Ammon's horn (tissue), 1 donor: ENCODE data around the gene CPA5.
"Not testable (repeated sequence)": the region's sequence is repeated elsewhere in the genome, so short reads cannot be mapped to it uniquely, and the experiment has no call there.

Experiments
- DNase-seq: peaks from one replicate; pipeline ENCODE4 v3.0.0-alpha.2; 2016; ENCODE audit warnings: low spot score

The CPA5 gene

DNA sequence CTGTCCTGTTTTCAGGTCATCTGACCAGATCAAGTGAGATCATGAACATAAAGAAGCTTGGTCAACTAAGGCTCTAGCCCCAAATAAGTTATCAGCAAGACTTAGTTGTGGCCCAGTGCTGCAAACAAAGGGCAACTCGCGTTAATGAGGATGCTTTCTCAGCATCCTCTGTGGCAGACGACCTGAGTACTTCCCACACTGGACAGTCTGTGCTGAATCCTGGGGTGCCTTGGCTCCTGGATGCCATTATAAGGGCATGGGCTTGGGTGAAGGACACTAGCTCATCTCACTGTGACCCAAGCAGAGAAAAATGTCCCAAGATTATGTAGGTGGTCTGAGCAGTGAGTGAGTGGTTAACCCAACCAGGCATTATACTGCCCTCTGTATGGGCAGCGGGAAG lies 13.9 kb downstream of the CPA5 start:
- no peak for DNase-seq

DNA sequence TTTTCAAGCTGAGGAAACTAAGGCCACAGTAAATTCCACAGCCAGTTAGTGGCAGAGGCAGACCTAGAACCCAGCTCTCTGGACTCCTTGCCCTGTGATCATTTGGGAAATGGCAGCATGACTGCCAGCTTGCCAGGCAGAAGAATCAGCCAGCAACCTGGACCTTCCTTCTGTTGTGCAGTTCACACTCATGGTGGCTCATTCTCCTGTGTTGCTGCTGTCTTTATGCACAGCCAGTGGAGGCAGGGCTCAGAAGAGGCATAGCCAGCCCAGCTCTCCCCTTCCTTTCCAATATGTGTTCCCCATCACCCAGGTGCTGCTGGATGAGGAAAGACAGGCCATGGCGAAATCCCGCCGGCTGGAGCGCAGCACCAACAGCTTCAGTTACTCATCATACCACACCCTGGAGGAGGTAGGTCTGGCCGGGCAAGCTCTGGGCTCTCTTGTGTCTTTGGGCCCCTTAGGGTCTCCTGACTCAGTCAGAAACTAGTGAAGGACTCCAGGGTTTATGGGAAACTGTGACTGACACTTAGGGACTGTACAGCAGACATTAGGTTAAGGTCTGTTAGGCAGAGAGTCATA lies 14.8 kb downstream of the CPA5 start:
- no peak for DNase-seq

DNA sequence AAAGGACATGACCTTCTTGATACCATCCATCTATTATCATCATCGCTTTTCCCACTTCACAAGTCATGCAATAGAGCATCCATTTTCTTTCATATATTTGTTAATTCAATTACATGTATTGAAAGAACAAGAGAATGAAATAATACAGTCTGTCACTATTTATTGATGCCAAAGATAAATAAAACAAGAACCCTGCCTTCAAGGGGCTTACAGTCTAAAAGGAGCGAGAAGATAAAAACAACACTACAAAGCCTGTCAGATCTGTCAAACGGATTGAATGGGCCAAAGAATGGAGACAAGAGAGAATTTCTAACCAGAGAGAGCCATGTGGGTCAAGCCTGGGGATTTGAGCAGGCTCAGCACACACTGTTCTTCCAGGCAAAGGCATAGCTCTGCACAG lies 15.9 kb downstream of the CPA5 start:
- DNase-seq: no peak

DNA sequence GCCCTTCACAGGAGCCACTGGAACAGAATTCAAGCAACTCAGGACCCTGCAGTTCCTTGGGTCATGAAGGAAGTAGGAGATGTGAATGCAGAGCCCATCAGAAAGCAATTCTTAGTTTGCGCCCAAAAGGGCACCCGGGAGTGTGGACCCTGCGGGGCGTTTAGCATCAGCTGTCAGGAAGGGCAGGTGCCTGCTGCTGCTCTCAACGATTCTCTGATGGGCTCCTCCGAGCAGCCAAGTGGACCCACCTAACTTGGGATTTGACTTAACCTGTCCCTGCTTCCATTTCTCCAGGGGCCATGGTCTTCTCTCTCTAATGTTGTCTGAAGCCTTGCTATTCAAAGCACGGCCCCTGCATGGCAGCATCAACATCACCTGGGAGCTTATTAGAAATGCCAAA lies 17.1 kb downstream of the CPA5 start:
- DNase-seq: no peak

DNA sequence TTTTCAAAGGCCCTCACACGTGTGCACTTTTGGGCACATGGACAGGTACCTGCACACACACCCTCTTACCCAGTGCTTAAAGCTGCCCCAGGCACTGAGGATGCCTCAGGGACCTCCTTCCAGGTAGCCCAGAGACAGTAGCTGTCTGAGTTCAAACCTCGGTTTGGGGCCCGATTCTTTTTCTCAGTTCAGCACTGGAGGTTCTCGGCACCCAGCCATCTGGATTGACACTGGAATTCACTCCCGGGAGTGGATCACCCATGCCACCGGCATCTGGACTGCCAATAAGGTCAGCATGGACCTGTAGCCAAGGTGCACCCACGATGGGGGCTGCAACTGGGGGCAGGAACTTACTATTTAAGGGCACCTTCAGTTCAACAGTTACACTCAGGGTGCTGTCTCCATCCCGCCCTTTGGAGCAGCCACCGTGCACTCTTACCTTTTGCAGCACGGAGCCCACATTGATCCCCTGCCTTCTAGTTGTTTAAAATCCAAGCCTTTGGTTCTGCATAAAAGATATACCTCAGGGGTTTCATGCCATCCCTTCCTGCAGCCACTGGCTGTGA lies 17.7 kb downstream of the CPA5 start:
- DNase-seq: no peak

DNA sequence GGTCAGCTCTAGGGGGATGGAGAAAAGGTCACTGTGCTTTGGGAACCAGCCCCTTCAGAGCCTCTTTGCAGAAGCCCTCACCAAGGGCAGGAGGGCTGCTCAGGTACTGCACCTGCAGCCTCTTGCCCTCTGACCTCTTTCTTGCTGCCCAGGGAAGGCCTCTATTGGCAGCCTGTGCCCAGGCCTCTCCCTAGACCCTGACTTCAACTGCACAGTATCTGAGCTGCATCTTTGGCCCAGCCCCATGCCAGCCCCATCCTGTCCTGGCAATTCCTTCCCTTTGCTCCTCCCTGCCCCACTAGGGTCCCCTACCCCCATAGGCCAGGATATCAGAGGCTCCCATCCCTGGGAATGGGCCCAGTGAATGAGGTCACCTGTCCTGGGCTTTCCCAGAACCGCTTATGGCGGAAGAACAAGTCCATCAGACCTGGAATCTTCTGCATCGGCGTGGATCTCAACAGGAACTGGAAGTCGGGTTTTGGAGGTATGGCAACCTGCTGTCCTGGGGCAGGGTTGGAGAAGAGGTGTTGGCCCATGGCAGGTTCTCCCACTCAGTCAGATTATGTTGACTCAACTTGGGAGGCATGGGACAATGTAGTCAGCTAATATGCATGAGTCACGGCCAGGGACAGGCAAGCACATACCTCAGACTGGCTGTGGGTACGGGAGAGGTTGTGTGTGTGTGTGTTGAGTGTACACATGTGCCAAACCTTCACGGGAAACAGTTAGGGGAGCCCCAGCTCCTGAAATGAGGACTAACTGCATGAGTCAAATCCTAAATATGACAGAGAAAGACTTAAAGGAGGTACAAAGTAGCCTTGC lies 18.6 kb downstream of the CPA5 start:
- DNase-seq: no peak

DNA sequence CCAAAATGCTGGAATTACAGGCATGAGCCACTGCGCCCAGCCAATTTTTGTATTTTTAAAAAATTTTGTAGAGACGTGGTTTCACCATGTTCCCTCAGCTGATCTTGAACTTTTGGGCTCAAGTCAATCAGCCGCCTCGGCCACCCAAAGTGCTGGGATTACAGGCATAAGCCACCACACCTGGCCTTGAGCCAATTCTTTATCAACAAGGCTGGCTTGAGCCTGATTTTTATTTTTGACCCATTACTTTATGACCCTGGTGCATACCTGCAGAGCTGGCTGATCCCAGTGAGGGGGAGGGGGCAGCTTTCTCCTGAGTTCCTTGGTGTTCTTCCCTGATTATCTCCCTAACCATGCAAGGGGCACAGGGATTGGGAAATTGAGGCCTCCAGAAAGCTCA lies 19.8 kb downstream of the CPA5 start:
- DNase-seq: no peak

DNA sequence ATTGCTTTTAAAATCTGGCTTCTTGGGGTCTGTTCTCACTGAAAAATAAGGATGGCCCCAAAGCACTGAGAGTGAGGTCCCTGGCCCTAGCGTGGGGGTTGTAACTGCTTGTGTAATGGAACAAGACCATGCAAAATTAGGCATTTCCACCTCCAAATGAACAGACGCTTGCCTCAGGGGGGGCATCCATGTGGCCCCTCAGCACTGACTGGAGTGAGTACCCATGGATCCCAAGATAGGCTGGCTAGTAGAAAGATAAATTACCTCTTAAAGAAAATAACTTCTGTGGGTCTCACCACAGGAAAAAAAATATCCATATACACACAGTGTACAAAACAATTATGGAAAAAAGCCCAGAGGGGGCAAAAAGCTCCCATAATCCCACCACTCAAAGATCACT lies 20.5 kb downstream of the CPA5 start:
- DNase-seq: no peak

DNA sequence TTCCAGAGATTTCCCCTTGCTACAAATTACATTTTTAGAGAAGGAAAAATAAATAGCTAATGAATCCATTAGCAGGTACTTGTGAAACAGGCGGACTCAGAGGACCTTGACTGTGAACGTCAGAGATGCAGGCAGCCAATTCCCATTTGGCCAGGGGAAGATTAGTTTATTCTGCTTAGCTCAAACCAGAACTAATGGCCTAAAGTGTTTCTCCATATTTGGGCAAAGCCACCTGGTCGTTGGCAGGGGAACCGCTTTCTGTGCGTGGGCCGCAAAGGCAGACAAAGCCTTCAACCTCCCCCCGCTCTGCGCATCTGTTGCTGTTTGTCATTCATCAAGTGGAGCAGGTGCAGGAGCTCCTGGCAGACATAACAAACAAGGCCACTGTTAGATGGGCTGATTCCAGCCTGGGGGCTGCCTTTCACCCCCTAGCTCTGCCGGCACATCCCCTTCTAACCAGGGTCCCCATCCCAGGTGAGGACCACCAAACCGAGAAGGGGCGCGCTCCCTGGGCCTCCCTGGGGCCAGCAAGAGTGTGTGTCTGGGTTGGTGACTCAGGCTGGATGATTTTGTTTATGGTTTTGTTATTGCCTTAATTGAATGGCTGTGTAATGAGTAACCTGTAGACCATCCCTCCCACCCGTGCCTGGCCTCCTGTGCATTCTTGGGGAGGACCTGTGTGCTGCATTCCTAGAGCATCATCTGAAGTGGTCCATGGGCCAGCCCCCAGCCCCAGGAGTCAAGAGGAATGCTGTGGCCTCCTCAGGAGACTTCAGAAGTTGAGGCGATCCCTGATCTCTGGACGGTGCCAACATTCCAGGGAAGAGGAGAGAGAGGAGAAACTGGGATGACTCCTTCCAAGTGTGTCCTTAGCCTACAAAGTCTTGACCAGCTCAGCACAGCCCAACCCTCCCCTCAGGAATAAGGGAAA lies 21.2 kb downstream of the CPA5 start:
- DNase-seq: peak; percentile 70

DNA sequence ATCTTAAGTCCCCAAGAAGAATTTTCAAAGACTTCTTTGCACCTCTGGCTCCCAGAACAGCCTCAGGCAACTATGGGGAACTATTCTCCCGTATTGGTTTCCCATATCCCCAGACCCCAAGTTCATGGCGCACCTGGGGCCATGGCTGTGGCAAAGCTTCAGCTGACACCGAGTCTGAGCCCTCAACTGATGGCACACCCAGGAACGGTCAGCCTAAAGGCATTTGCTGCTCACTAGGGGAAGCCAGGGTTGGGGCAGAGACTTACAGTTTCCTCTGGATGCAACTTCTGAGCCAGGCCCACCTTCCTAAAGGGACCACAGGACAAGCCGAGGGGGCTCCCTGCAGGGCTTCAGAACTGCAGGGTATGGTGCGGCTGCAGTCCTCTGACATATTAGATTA lies 21.9 kb downstream of the CPA5 start:
- DNase-seq: no peak

DNA sequence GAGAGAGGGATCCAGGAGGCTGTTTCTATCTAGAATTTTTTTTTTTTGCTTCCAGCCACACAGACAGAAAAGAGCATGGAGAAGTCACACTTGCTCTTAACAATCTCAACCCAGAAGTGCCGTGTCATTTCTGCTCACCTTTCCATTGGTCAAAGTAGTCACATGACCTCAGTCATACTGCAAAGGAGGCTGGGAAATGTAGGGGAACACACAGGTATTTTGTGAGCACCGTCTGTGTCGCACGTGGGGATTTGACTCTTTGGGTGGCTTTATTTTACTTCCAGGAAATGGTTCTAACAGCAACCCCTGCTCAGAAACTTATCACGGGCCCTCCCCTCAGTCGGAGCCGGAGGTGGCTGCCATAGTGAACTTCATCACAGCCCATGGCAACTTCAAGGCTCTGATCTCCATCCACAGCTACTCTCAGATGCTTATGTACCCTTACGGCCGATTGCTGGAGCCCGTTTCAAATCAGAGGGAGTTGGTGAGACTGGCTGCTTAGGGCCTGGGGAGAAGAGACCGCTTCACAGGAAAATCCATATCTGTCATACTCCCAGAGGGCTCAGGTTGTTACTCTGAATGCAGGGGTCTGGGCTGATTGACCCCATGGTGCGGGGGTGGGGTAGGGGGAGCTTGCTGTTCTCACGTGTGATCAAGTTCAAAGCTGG lies 22.6 kb downstream of the CPA5 start:
- DNase-seq: no peak

DNA sequence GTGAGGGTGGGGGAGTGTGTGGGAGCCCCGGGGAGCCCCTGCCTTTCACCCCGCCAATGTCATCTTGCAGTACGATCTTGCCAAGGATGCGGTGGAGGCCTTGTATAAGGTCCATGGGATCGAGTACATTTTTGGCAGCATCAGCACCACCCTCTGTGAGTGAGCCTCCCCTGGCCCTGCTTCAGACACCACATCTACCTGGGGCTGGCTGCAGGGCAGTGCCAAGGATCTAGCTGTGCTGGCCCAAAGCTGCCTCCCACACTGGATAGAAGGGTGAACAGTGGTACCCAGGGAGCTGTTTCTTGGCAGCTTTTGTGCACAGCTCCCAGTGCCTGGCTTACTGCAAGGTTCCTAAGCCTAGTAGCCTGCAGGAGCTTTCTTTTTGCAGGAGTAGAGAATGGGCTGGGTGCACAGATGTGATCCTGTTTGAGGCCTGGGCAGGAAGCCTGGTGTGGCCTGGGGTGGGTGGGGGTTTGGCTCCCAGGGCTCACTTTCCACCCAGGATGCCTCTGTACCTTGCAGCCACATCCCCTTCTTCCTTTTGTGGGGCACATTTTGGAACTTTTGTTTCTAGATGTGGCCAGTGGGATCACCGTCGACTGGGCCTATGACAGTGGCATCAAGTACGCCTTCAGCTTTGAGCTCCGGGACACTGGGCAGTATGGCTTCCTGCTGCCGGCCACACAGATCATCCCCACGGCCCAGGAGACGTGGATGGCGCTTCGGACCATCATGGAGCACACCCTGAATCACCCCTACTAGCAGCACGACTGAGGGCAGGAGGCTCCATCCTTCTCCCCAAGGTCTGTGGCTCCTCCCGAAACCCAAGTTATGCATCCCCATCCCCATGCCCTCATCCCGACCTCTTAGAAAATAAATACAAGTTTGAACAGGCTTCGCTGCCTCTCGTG lies 23.5 kb downstream of the CPA5 start:
- DNase-seq: no peak

DNA sequence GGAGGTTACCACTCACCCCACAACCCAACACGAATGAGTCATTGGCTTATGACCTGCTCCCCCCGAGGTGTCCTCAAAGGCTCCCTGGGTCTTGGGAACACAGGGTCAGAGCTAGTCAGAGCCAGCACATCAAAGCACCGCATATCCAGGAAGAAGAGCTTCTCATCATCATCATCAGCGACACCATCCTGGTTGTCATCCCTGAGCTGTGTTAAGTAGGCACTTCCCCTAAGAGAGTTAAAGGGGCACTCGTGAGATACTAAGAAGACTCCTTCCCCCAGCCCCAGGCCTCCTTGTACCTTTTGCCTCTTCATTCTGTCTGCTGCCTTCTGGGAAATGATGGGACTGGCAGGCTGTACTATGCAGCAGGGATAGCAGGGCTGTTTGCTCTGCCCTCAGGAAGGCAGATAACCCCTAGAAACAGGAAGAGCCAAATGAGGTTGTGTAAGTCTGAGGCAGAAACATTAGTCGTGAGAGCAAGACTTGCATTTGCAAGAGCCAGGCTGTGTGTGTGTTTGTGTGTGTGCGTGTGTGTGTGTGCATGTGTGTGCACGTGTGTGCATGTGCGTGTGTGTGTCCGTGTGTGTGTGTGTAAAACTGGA lies 24.6 kb downstream of the CPA5 start:
- DNase-seq: no peak

DNA sequence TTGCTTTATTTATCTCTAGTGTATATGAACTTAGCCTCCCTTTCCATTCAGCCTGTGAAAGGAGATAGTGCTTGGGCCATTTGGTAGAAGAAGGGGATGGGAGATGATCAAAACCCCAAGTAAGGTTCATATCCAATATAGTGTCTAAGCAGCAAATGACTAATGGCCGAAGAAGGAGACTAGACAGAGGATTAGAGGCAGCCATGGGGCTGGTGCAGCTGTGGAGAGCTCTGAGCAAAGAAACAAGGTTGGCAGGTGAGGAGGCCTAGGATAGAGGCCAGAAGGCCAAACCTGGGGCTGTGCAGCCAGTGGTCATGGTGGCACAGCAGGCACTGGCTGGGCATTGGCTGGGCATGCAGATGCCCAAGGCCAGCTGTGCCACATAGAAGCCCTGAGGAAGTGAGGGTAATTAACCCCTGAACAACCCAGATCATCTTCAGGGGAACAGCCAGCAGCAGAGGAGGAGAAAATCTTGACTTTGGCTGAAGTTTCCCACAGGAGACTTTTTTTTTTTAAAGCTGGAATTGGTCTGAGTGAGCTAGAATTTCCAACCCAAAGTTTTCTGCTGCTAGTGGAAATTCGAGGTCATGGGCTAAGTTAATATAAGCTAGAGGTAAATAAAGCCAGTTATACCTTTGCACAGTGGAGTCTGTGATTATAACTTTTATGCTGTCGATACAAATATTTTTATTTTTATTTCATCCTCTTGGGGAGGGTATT lies 25.4 kb downstream of the CPA5 start:
- no peak for DNase-seq

DNA sequence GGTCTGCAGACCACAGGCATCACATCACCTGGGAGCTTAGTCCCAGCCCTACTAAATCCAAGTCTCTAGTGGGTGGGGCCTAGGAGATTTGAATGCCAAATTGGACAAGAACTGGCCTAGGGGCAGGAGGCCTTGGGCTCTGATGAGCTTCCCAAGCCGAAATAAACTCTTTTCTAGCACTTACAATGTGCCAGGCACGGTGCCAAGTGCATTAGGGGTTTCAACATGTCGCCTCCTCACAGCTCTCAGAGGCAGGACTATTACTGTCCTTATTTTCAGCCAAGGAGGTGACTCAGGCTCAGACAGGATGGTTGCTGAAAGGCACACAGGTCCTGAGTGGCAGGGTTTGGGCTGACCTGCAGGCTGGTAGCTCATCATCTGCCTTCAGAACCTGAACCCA lies 26.4 kb downstream of the CPA5 start:
- DNase-seq: no peak

DNA sequence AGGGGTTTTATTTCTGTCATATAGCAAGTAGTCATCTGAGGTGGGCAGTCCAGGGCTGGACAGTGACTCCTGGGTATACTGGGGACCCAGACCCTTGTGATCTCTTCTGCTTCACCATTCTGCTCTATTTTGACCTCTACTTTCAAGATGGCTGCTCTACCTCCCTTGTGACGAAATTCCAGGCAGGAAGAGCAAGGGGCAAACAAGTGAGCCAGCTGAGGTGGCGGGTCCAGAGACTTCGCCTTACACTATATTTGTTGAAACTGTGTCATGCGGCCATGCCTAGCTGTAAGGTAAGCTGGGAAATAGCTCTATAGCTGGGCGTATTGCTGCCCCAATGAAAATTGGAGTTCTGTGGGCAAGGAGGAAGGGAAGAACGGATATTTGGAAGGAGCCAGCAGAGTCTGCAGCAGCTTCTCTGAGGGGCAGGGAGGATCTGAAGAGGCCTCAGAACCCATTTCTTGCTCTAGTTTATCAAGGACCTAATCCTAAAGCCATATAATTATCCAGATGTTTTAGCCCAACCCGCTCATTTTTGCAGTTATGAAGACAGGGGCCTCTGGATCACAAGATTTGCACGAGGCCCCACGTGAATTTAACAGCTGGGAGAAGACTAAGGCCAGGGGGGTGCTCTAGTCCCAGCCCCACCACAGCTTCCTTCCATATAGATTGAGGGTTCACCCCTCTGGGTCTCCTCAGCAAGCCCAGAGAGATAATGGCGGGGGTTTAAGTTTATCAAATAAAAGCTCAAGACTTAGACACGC lies 28.0 kb downstream of the CPA5 start:
- DNase-seq: no peak

DNA sequence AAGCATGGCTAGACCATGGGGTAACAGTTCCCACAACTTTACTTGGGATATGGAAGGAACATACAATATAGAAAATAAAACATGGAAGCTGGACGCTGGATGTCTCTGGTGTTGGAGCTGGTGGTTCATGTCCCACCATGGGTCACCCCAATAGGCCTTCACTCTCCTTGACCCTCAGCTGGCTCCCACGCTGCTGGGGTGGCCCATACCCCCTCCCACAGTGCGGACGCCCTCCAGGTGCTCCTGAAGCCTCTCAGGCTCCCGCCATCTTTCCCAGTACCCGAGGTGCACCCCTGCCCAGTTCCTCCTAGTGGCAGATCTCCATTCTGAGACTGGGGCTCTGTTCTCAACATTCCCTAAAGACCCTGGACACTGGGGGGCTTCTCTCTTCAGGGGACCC lies 29.9 kb downstream of the CPA5 start:
- DNase-seq: no peak

DNA sequence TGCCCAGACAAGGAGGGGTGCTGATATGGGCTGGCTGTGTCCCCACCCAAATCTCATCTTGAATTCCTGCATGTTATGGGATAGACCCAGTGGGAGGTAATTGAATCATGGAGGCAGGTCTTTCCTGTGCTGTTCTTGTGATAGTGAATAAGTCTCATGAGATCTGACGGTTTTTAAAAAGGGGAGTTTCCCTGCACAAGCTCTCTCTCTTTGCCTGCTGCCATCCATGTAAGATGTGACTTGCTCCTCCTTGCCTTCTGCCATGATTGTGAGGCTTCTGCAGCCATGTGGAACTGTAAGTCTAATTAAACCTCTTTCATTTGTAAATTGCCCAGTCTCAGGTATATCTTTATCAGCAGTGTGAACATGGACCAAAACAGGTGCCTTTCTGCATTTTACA lies 31.8 kb downstream of the CPA5 start:
- DNase-seq: not testable (repeated sequence)

DNA sequence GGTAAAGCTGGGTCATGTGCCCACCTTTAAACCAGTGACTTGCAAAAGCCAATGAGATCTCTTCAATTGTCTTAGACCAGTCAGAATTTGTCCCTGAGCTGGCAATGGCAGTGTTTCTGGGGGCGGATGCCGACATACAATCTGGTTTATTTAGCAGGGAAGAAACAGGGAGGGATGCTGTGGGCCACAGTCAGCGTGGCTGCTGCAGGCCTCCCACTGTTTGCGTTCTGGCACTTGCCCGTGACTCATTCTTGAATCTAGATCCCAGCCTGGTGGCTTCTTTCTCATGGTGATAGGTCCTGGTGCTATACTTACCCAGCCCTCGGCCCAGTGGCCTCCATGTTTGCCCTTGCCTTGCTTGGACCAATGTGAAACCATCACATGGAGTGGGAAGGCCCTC lies 32.6 kb downstream of the CPA5 start:
- peak; percentile 56 for DNase-seq
